GM21360 (cell line): ENCODE results near the gene DGCR8.

Experiments
- ATAC-seq: cut with Tn5 transposase; IDR thresholded peaks from one replicate; pipeline ENCODE4 v1.9.1; 2021; ENCODE audit warnings: mild to moderate bottlenecking, moderate library complexity; ENCODE audit not compliant: unreplicated experiment

The DGCR8 gene

GRCh38 chr22:20107951-20108756 is 28.1 kb downstream of the DGCR8 start:
- ATAC-seq: no peak

GRCh38 chr22:20108757-20109230 is 28.8 kb downstream of the DGCR8 start:
- ATAC-seq: no peak

GRCh38 chr22:20109411-20110358 is 29.6 kb downstream of the DGCR8 start:
- no peak for ATAC-seq

GRCh38 chr22:20110359-20110985 is 30.4 kb downstream of the DGCR8 start:
- no peak for ATAC-seq

GRCh38 chr22:20111045-20111688 is 31.1 kb downstream of the DGCR8 start:
- no peak for ATAC-seq

- ATAC-seq: no peak
Observed at GRCh38 chr22:20111689-20112622, 31.9 kb downstream of the DGCR8 start.

GRCh38 chr22:20112623-20113511 is 32.8 kb downstream of the DGCR8 start:
- ATAC-seq: no peak

- ATAC-seq: no peak
Observed at GRCh38 chr22:20113551-20114310, 33.7 kb downstream of the DGCR8 start.

GRCh38 chr22:20114506-20115475 is 34.8 kb downstream of the DGCR8 start:
- ATAC-seq: no peak

- no peak for ATAC-seq
Observed at GRCh38 chr22:20115691-20116375, 35.8 kb downstream of the DGCR8 start, which contains the start of gene RANBP1. Gene RANBP1, plus strand, starts transcription at chr22:20116104. Its CDS starts 81 bp downstream, at chr22:20116185.

GRCh38 chr22:20116376-20116950 is 36.4 kb downstream of the DGCR8 start:
- no peak for ATAC-seq

GRCh38 chr22:20116951-20117632 is 37.1 kb downstream of the DGCR8 start, which contains the start of gene TRMT2A:
Gene TRMT2A, minus strand, starts transcription at chr22:20117226. Its CDS starts 320 bp downstream, at chr22:20116906.
- peak; percentile 67 for ATAC-seq

GRCh38 chr22:20117633-20118299 is 37.7 kb downstream of the DGCR8 start:
- ATAC-seq: peak; percentile 22

GRCh38 chr22:20118300-20119020 is 38.4 kb downstream of the DGCR8 start:
- no peak for ATAC-seq
